C1 segment of cervical spinal cord (tissue), 14 donors: ENCODE data around the gene TBX20.
"Not testable (repeated sequence)": the region's sequence is repeated elsewhere in the genome, so short reads cannot be mapped to it uniquely, and the experiment has no call there.

ENCODE experiments used
- DNase-seq, 14 donors: peaks; one replicate each; lab custom pipeline; 2025; lab: John Stamatoyannopoulos, UW

Gene TBX20

GRCh38 chr7:35255443-35256255 lies 1.7 kb upstream of the TBX20 start:
- no peak for DNase-seq

- DNase-seq = no peak
Measured at GRCh38 chr7:35254496-35255442, 869 bp upstream of the TBX20 start.

- DNase-seq = no peak
Measured at GRCh38 chr7:35253460-35253709, 515 bp downstream of the TBX20 start.

- no peak for DNase-seq
Measured at GRCh38 chr7:35252612-35253459, 1.1 kb downstream of the TBX20 start.

- DNase-seq = no peak
Measured at GRCh38 chr7:35251606-35252310, 2.1 kb downstream of the TBX20 start.

- no peak for DNase-seq
Measured at GRCh38 chr7:35250941-35251340, 3.0 kb downstream of the TBX20 start.

- no peak for DNase-seq
Measured at GRCh38 chr7:35250452-35250851, 3.4 kb downstream of the TBX20 start.

GRCh38 chr7:35249537-35249907 lies 4.4 kb downstream of the TBX20 start:
- DNase-seq = no peak

GRCh38 chr7:35248576-35249536 lies 5.0 kb downstream of the TBX20 start:
- DNase-seq = no peak

- DNase-seq = no peak
Measured at GRCh38 chr7:35246819-35247218, 7.1 kb downstream of the TBX20 start.

- DNase-seq = no peak
Measured at GRCh38 chr7:35241884-35242283, 12.0 kb downstream of the TBX20 start.

GRCh38 chr7:35241436-35241835 lies 12.5 kb downstream of the TBX20 start:
- DNase-seq = no peak

GRCh38 chr7:35241008-35241407 lies 12.9 kb downstream of the TBX20 start:
- not testable (repeated sequence) for DNase-seq

- DNase-seq = not testable (repeated sequence)
Measured at GRCh38 chr7:35238456-35238855, 15.4 kb downstream of the TBX20 start.

- no peak for DNase-seq
Measured at GRCh38 chr7:35232994-35233393, 20.9 kb downstream of the TBX20 start.

GRCh38 chr7:35231221-35231620 lies 22.7 kb downstream of the TBX20 start:
- not testable (repeated sequence) for DNase-seq

GRCh38 chr7:35229116-35229780 lies 24.7 kb downstream of the TBX20 start:
- DNase-seq = not testable (repeated sequence)

- DNase-seq = not testable (repeated sequence)
Measured at GRCh38 chr7:35228496-35229051, 25.3 kb downstream of the TBX20 start.

- DNase-seq = not testable (repeated sequence)
Measured at GRCh38 chr7:35227438-35227837, 26.5 kb downstream of the TBX20 start.
